Ovary (tissue), 3 donors: ENCODE measurements around the gene FBXO38.

Experiments used
- EP300 ChIP-seq: sonication (generic); formaldehyde crosslinking; IDR thresholded peaks from one replicate; pipeline ENCODE4 v1.6.1; 2017; ENCODE audit warnings: antibody characterized with exemption
- POLR2A ChIP-seq: fragments of 450-650 bp; IDR thresholded peaks from one replicate; pipeline ENCODE4 v1.6.1; 2017; ENCODE audit warnings: antibody characterized with exemption, mild to moderate bottlenecking, moderate library complexity
- TF ChIP-seq, protein P1 (sequence below), 3 donors: fragments of 450-650 bp in 2 of 3; fragments of 200-600 bp in 1 of 3; IDR thresholded peaks; one replicate each; pipeline versions ENCODE4 v1.5.1 to v1.8.0; 2016 to 2022; ENCODE audit warnings: antibody characterized with exemption in 3 of 3, mild to moderate bottlenecking in 1 of 3
- donor health status: DM: no; HTN: no; CAD: no.

- TF ChIP-seq POLR2A (no peak), EP300 (no peak)
- TF ChIP-seq, protein P1, sequence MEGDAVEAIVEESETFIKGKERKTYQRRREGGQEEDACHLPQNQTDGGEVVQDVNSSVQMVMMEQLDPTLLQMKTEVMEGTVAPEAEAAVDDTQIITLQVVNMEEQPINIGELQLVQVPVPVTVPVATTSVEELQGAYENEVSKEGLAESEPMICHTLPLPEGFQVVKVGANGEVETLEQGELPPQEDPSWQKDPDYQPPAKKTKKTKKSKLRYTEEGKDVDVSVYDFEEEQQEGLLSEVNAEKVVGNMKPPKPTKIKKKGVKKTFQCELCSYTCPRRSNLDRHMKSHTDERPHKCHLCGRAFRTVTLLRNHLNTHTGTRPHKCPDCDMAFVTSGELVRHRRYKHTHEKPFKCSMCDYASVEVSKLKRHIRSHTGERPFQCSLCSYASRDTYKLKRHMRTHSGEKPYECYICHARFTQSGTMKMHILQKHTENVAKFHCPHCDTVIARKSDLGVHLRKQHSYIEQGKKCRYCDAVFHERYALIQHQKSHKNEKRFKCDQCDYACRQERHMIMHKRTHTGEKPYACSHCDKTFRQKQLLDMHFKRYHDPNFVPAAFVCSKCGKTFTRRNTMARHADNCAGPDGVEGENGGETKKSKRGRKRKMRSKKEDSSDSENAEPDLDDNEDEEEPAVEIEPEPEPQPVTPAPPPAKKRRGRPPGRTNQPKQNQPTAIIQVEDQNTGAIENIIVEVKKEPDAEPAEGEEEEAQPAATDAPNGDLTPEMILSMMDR (IDR thresholded peaks at IDR 0.05): no peak
Observed at GRCh38 chr5:148483750-148484149, 100.0 kb downstream of the FBXO38 start.
